WI38 (cell line): Measurements from ENCODE around the gene CDH23.

Experiments used
- H3K4me3 ChIP-seq: 2 replicates; pipeline ENCODE4 v1.5.1; 2011; ENCODE audit warnings: low read depth, mild to moderate bottlenecking, control low read depth, low read length
- TF ChIP-seq, protein P1 (sequence below): IDR thresholded peaks from 2 replicates; pipeline ENCODE4 v1.5.1; 2012; ENCODE audit warnings: low read depth, mild to moderate bottlenecking, control low read depth, low read length

CDH23 gene

DNA sequence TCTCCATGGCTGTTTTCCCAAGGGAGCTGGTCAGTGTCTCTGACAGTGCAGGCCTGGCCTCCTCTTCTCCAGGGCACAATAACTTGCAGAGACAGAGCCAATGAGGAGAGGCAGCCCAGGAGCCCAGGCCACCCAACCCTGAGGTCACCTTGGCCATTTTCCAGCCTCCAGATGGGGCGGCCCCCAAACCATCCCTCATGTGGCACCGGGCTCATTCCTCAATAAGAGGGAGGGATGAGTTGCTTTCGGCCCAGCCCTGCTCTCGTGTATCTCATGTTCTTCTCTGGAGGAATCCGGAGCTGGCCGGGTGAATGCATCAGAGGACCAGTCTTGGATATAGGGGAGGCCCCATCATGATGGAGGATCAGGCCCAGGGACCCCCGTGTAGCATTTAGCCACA, 223.9 kb downstream of the CDH23 start:
- TF ChIP-seq, protein P1, sequence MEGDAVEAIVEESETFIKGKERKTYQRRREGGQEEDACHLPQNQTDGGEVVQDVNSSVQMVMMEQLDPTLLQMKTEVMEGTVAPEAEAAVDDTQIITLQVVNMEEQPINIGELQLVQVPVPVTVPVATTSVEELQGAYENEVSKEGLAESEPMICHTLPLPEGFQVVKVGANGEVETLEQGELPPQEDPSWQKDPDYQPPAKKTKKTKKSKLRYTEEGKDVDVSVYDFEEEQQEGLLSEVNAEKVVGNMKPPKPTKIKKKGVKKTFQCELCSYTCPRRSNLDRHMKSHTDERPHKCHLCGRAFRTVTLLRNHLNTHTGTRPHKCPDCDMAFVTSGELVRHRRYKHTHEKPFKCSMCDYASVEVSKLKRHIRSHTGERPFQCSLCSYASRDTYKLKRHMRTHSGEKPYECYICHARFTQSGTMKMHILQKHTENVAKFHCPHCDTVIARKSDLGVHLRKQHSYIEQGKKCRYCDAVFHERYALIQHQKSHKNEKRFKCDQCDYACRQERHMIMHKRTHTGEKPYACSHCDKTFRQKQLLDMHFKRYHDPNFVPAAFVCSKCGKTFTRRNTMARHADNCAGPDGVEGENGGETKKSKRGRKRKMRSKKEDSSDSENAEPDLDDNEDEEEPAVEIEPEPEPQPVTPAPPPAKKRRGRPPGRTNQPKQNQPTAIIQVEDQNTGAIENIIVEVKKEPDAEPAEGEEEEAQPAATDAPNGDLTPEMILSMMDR = no peak
- no peak overlapping the region for H3K4me3 ChIP-seq

DNA sequence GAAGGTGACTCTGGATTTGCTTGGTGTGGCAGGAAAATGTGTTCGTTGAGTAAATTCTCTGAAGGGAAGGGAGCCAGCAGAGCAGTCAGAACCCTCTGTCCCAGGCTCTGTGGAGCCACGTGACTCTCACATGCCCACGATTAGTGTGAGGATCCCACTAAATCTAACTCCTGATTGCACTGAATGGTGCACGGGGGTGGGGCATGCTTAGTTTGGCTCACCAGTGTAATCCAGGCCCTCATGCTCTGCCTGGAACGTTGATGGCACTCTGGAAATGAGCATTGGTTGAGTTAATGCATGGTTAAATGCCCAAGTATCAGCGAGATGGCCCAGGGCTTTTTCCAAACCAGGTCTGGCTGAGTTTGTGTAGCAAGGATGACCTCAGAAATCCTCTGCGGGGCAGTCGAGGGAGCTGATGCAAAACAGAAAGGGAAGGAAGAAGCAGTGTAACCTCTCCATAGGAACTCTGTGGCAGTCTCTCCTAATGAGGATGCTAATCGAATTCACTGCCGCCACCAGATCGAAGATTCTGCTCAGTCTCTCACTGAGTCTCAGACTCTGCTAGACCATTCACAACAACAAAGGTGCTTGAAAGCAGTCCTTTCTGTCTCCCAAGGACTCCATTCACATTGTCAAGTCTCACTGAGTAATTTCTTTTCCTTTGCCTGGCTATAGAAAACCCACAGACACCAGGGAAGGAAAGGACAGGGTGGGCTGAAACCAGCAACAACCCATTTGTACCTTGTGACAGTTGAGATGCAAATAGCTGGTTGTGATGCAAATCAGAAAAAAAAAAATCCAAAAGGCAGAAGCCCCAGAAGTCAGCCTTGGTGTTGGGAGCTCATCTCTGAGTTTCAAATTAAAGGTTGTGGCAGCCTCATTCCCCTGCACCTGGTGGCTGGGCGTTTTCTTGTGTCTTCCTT, 224.8 kb downstream of the CDH23 start:
- TF ChIP-seq, protein P1 = no peak

DNA sequence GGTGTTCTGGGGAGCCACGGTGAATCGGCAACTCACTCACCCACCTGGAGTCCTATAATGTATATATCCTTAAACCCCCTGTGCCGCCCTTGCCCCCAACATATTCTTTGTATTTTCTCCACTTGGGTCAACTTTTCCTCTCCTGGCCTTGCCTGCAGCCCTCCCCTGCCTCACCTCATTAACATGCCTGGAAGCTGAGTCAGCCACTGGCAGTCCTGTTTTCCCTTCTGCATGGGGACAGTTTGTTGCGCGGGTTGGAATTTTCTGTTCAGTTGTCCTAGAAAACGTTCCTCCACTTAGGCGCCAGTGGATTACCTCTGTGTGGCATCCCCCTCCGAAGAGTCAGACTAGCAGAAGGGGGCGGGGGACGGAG, 225.4 kb downstream of the CDH23 start:
- H3K4me3 ChIP-seq = no peak overlapping the region
- TF ChIP-seq, protein P1 = no peak

More for the DNA sequence above, 224.8 kb downstream of the CDH23 start:
- H3K4me3 ChIP-seq = no peak overlapping the region

DNA sequence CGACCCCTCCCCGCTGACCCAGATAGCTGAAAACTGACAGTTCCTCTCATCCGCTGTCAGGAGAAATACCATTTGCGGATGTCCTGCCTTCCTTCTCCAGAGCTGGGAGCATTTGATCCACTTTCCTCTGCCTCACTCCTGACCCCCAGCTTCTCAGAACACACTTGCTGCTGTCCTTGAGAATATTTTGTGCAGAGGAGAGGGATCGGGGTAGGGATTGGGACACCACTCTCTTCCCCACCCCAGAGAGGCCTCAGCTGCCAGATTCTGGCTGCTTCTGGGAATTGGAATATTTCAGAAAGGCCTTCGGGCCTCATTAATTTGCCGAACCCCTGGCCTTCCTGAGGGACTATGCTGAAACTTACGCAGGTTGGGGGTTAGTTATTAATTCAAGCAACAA, 225.9 kb downstream of the CDH23 start:
- H3K4me3 ChIP-seq = no peak overlapping the region
- TF ChIP-seq, protein P1 = no peak

DNA sequence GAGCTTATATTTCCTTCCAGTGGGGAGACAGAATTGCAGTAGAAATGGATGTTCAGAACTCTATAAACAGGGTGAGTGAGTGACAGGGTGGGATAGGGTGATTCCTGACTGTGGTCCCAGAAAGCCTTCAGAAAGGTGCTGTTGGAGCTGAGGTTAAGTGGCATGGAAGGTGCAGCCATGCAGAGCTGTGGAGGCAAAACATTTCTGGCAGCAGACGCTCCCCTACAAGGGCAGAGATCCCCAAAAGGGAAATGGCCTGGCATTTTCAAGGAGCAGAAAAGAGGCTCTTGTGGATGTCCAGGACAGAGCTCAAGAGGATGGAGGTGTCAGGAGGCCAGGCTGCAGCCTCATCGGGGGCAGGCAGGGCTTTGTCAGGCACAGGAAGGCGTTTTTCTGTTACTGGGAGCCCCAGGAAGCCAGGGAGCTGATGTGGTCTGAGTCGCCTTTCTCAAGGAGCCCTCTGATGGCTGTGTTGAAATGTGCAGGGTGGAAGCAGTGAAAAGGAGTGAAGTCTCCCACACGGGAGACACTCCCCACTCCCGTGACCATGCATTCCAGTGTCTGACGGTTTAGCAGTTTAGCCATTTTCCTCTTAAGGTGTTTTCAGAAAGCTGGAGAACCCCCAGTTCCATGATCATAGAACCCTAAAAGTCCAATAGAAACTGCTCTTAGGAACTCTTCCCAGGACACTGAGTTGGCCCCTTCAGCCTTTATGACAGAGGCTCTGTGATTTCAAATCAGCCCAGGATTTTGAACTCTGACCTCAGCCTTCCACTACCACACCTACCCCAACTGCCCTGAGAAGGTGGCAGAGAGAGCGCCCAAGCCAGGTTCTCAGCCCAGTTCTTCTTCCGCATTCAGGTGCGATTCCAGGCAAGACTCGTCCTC, 226.6 kb downstream of the CDH23 start:
- TF ChIP-seq, protein P1 = no peak
- H3K4me3 ChIP-seq = no peak overlapping the region

DNA sequence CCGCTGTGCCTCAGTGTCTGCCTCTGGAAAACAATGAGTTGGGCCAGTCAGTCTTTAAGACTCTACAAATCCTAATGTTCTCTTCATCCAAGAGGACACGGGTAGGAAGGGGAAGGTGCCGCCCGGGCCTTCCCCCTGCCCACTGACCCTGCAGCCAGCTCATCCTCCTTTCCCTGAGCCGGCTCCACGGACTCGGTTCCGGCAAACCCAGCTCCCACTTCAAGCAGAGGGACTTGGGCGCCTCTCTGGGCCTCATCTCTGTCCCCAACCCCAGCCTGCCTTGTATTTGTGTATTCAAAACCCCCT, 227.2 kb downstream of the CDH23 start:
- TF ChIP-seq, protein P1 = no peak
- H3K4me3 ChIP-seq = no peak overlapping the region
